Measurements from ENCODE around the gene B4GALT5.

DNA sequence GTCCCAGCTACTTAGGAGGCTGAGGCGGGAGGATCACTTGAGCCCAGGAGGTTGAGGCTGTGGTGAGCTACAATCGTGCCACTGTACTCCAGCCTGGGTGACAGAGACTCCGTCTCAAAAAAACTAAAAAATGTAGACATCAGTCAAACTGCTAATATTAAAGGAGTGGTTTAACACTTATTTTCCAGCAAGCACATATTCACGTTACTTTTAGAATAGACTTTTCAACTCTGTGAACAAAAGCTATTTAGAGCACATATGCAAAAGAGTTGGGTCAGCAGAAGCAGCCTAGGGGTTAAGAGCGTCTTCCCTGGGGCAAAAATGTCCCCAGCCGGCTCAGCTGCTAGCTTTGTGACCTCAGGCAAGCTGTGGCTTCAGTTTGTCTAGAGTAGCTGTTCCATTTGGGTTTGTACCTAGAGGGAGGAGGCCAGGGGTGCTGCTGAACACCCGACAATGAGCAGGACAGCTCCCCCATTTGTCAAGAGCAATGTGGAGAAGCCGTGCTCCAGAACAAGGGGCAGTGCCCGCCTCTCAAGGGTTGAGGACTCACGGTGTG is 83.2 kb downstream of the B4GALT5 start:
- no peak for TF ChIP-seq POLR2A (IDR thresholded peaks at IDR 0.05; ENCODE audit: low read depth, low read length)
- no peak for TF ChIP-seq TAF1 (IDR thresholded peaks at IDR 0.05; ENCODE audit: borderline replicate concordance, low read depth, low read length)
- no peak for TF ChIP-seq POLR2AphosphoS5 (IDR thresholded peaks at IDR 0.05; ENCODE audit: low read depth, low read length)
